Endothelial cell of umbilical vein (primary cell): ENCODE data around the gene PLXND1. TPM values are rescaled to one million over a fixed set of nuclear protein-coding genes. Genes with fewer than 3 reads are reported as not detected.

Source experiments
- BruUV-seq: library from RNA; stranded (reverse); fragments of 400-500 nt; replicated peaks from 2 replicates; lab custom pipeline; 2021; lab: Mats Ljungman, UMichigan
- CTCF ChIA-PET: fragments of 300-600, 350-600 bp; sonication (Branson Sonifier 250); formaldehyde crosslinking; loops from one replicate; lab custom pipeline; 2021; ENCODE audit warnings: antibody characterized with exemption, inconsistent platforms; lab: Charles Lee
- POLR2A ChIA-PET: fragments of 300-600, 350-600 bp; sonication (Branson Sonifier 250); formaldehyde crosslinking; loops from one replicate; lab custom pipeline; 2021; ENCODE audit warnings: antibody characterized with exemption, inconsistent platforms; lab: Charles Lee
- DNase-seq: peaks from one replicate; pipeline ENCODE4 v3.0.0-alpha.2; 2011; ENCODE audit warnings: low read depth, low spot score
- FAIRE-seq: peaks from 2 replicates; lab custom pipeline; 2011; peaks lifted over from hg19 to GRCh38; lab: Jason Lieb, UNC
- H2AFZ ChIP-seq: 2 replicates; pipeline ENCODE4 v1.6.0; 2012; ENCODE audit warnings: low read depth, low read length, control low read depth, inconsistent platforms
- H3K27ac ChIP-seq: 2 replicates; pipeline ENCODE4 v1.5.1; 2011; ENCODE audit warnings: low read depth, mild to moderate bottlenecking, control low read depth, low read length, moderate library complexity; ENCODE audit not compliant: insufficient read depth
- H3K27me3 ChIP-seq, 2 experiments: 2 replicates each; pipeline versions ENCODE4 v1.6.0 to v1.6.1; 2011; ENCODE audit warnings: low read length in 2 of 2, mixed read lengths in 1 of 2; ENCODE audit not compliant: control insufficient read depth in 2 of 2, insufficient read depth in 2 of 2
- H3K36me3 ChIP-seq, 2 experiments: 2 replicates in 1 of 2; 3 replicates in 1 of 2; pipeline ENCODE4 v1.5.1; 2011; ENCODE audit warnings: low read length in 2 of 2, mild to moderate bottlenecking in 1 of 2, moderate library complexity in 1 of 2; ENCODE audit not compliant: control insufficient read depth in 2 of 2, insufficient read depth in 2 of 2; ENCODE audit errors: extremely low read depth in 1 of 2
- H3K4me1 ChIP-seq: 3 replicates; pipeline ENCODE4 v1.5.1; 2011; ENCODE audit warnings: mild to moderate bottlenecking, low read length; ENCODE audit not compliant: control insufficient read depth, insufficient read depth; ENCODE audit errors: extremely low read depth
- H3K4me2 ChIP-seq: 2 replicates; pipeline ENCODE4 v1.6.1; 2011; ENCODE audit warnings: low read length, control low read depth, mixed read lengths; ENCODE audit not compliant: insufficient read depth
- H3K4me3 ChIP-seq, 3 experiments: fragments of 200-600 bp in 1 of 3; sonication (generic), shearing (Covaris generic) in 1 of 3; replicated peaks in 1 of 3; 2 replicates each; pipeline ENCODE4 v1.5.1; 2011 to 2016; ENCODE audit warnings: control low read depth in 3 of 3, low read length in 3 of 3, mild to moderate bottlenecking in 2 of 3, inconsistent platforms in 1 of 3, low read depth in 1 of 3, moderate library complexity in 1 of 3; ENCODE audit not compliant: insufficient read depth in 1 of 3
- H3K79me2 ChIP-seq: 2 replicates; pipeline ENCODE4 v1.6.0; 2012; ENCODE audit warnings: low read length, inconsistent platforms; ENCODE audit not compliant: control insufficient read depth, insufficient read depth
- H3K9ac ChIP-seq: replicated peaks from 2 replicates; pipeline ENCODE3; 2011; ENCODE audit warnings: low read length, control low read depth; ENCODE audit not compliant: insufficient read depth; ENCODE audit errors: extremely low read depth
- H3K9me1 ChIP-seq: replicated peaks from 3 replicates; pipeline ENCODE4 v1.6.0; 2011; ENCODE audit warnings: mild to moderate bottlenecking, low read length; ENCODE audit not compliant: control insufficient read depth, insufficient read depth; ENCODE audit errors: extremely low read depth
- H3K9me3 ChIP-seq: replicated peaks from 2 replicates; pipeline ENCODE4 v1.5.1; 2012; ENCODE audit warnings: low read length, inconsistent platforms; ENCODE audit not compliant: control insufficient read depth, insufficient read depth
- H4K20me1 ChIP-seq: replicated peaks from 2 replicates; pipeline ENCODE3; 2011; ENCODE audit warnings: mild to moderate bottlenecking, low read length; ENCODE audit not compliant: control insufficient read depth, insufficient read depth; ENCODE audit errors: extremely low read depth
- EZH2 ChIP-seq: IDR thresholded peaks from 2 replicates; pipeline ENCODE4 v1.6.1; 2012; ENCODE audit warnings: borderline replicate concordance, low read depth, mild to moderate bottlenecking, moderate library complexity, low read length, inconsistent platforms; ENCODE audit not compliant: severe bottlenecking
- FOS ChIP-seq: IDR thresholded peaks from 2 replicates; pipeline ENCODE4 v1.6.1; 2011; ENCODE audit warnings: mild to moderate bottlenecking, low read length, moderate library complexity, borderline replicate concordance; ENCODE audit not compliant: insufficient read depth
- GATA2 ChIP-seq: IDR thresholded peaks from 2 replicates; pipeline ENCODE4 v1.7.0; 2011; ENCODE audit warnings: low read depth, mild to moderate bottlenecking, moderate library complexity, mixed read lengths, low read length; ENCODE audit not compliant: insufficient read length, insufficient read depth
- JUN ChIP-seq: IDR thresholded peaks from 2 replicates; pipeline ENCODE4 v1.6.1; 2011; ENCODE audit warnings: borderline replicate concordance, low read depth; ENCODE audit not compliant: insufficient read length, insufficient read depth
- MYC ChIP-seq: IDR thresholded peaks from one replicate; pipeline ENCODE4 v1.6.1; 2011; ENCODE audit warnings: mild to moderate bottlenecking, low read depth, low read length
- POLR2A ChIP-seq: IDR thresholded peaks from 2 replicates; pipeline ENCODE4 v1.6.1; 2012; ENCODE audit warnings: low read depth, mild to moderate bottlenecking, control low read depth, low read length
- POLR2AphosphoS5 ChIP-seq: IDR thresholded peaks from 2 replicates; pipeline ENCODE4 v1.6.1; 2012; ENCODE audit warnings: low read depth, mild to moderate bottlenecking, control low read depth, low read length, moderate library complexity; ENCODE audit not compliant: insufficient read depth
- dilution Hi-C: fragments of 300-500 bp; cut with MboI; formaldehyde crosslinking; loops from one replicate; pipeline ENCODE4 v1.15.0; 2019; ENCODE audit warnings: low sequenced_read_pairs; ENCODE audit not compliant: extremely low pct_ligation_motif_present
- intact Hi-C: fragments of 100-400 bp; cut with micrococcal nuclease; formaldehyde crosslinking; loops from one replicate; pipeline ENCODE4 v1.10.0; 2022
- polyA plus RNA-seq, 4 experiments: library from polyadenylated mRNA; depleted of rRNA in 3 of 4; stranded (reverse) in 3 of 4; unstranded in 1 of 4; fragments of >200 nt; gene quantifications; 2 replicates each; pipeline versions ENCODE4 v1.2.1 to v1.2.3, GENCODE V29; 2011 to 2012; ENCODE audit warnings: missing spikeins in 1 of 4
- total RNA-seq: library from RNA; stranded (reverse); gene quantifications from 2 replicates; pipeline ENCODE4 v1.2.3, GENCODE V29; 2021
- TF ChIP-seq, protein P1 (sequence below), 2 donors: IDR thresholded peaks; 1 replicate in 1 of 2; 2 replicates in 1 of 2; pipeline ENCODE4 v1.5.1; 2011; ENCODE audit warnings: low read length in 2 of 2, mild to moderate bottlenecking in 2 of 2, moderate library complexity in 2 of 2, control low read depth in 1 of 2, inconsistent platforms in 1 of 2, low read depth in 1 of 2; ENCODE audit not compliant: insufficient read depth in 1 of 2; ENCODE audit errors: extremely low read depth in 1 of 2
- TF ChIP-seq, protein P2 (sequence below): IDR thresholded peaks from 2 replicates; pipeline ENCODE4 v1.6.1; 2011; ENCODE audit not compliant: insufficient read depth, insufficient read length

Gene PLXND1
- total and polyA plus RNA-seq, 2 donors (not counting 3 experiments of a cell fraction or from before 2014, with no cell fraction given): 300 to 834 TPM

DNA sequence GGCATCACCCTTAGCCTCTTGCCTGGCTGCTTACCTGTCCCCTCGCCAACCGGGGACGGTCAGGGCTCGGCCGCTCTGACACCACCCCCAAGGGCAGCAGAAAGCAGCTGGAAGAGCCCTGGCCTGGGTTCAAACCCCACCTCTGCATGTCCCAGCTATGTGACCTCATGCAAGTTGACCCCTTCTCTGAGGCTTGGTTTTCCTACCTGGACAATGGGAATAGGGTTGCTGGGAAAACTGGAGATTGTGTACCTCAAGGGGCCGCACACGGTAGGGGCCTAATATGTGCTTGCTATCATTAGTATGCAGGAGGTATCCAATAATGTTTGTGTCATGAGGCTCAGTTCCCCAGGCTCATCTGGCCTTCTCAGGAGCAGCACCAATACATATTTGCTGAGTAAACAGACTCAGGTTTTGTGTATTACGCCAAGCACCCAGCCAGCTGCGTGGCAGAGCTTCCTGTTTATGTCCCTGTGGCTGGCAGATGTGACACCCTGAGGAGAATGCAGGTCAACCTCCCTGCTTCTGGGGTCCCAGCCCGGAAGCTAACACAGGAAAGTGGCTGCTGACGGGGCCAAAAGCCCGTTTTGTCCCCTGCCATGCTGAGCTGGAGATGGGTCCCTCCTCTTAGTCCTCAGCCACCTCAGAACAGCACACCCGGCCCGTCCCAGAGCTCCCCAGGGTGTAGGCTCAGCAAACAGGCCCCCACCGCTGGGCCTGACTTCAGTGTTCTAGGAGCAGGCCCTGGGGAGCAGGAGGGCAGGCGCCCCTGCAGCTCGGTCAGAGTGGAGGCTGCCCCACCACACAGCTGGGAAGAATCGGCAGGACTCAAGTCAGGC is 29.7 kb downstream of the PLXND1 start:
- H3K36me3 ChIP-seq: peaks cover 30 to 85% of the 10 kb centered on the region in 2 experiments
- intact Hi-C loops: no loop called here
- peak; percentile 74 for FAIRE-seq

More for the DNA sequence above, 29.7 kb downstream of the PLXND1 start:
- Histone ChIP-seq H3K27ac (peak overlapping the region; percentile 52), H3K9me3 (no peaks in the 10 kb centered on the region), H4K20me1 (no peaks in the 10 kb centered on the region), H2AFZ (no peak overlapping the region), H3K9me1 (no peaks in the 10 kb centered on the region), H3K9ac (no peak overlapping the region), H3K27me3 (no peaks in the 10 kb centered on the region), H3K4me3 (no peak overlapping the region), H3K4me2 (no peak overlapping the region), H3K4me1 (peaks cover 12% of the 10 kb centered on the region), H3K79me2 (peaks cover 15% of the 10 kb centered on the region)
- dilution Hi-C loops: no loop called here
- POLR2A ChIA-PET: no interaction called here
- no TSS peak for BruUV-seq
- TF ChIP-seq FOS: no peak
- TF ChIP-seq, protein P1, sequence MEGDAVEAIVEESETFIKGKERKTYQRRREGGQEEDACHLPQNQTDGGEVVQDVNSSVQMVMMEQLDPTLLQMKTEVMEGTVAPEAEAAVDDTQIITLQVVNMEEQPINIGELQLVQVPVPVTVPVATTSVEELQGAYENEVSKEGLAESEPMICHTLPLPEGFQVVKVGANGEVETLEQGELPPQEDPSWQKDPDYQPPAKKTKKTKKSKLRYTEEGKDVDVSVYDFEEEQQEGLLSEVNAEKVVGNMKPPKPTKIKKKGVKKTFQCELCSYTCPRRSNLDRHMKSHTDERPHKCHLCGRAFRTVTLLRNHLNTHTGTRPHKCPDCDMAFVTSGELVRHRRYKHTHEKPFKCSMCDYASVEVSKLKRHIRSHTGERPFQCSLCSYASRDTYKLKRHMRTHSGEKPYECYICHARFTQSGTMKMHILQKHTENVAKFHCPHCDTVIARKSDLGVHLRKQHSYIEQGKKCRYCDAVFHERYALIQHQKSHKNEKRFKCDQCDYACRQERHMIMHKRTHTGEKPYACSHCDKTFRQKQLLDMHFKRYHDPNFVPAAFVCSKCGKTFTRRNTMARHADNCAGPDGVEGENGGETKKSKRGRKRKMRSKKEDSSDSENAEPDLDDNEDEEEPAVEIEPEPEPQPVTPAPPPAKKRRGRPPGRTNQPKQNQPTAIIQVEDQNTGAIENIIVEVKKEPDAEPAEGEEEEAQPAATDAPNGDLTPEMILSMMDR (IDR thresholded peaks at IDR 0.05; ENCODE audit: extremely low read depth in 1 of 2, insufficient read depth in 1 of 2, low read depth in 1 of 2, low read length in 2 of 2): no peak
- no peak for TF ChIP-seq POLR2AphosphoS5
- TF ChIP-seq POLR2A: no peak
- TF ChIP-seq JUN: no peak
- TF ChIP-seq, protein P2, sequence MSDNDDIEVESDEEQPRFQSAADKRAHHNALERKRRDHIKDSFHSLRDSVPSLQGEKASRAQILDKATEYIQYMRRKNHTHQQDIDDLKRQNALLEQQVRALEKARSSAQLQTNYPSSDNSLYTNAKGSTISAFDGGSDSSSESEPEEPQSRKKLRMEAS: no peak
- TF ChIP-seq EZH2: no peak
- no peak for TF ChIP-seq GATA2
- no peak for TF ChIP-seq MYC
- peak; percentile 37 for DNase-seq
- CTCF ChIA-PET: interaction anchor here (0.8 to 2.8 kb wide), 6 partner anchors 10 to 193 kb away, joined by 3 to 10 read pairs (median 4); no protein-coding TSS in a partner anchor
